Transverse colon (tissue), 4 donors: Measurements from ENCODE around the gene PIGO. TPM values are rescaled to one million over a fixed set of nuclear protein-coding genes. Genes with fewer than 3 reads are reported as not detected.

Source experiments
- DNase-seq: peaks from one replicate; pipeline ENCODE4 v3.0.0-alpha.2; 2019
- H3K27ac ChIP-seq, 4 donors: fragments of 200-600 bp; sonication (generic); 2 replicates each; pipeline ENCODE4 v1.5.1; 2016 to 2018; ENCODE audit warnings: inconsistent platforms in 4 of 4
- H3K27me3 ChIP-seq: fragments of 200-600 bp; sonication (generic); 2 replicates; pipeline ENCODE4 v1.5.1; 2017; ENCODE audit warnings: inconsistent platforms
- H3K36me3 ChIP-seq, 4 donors: fragments of 200-600 bp; sonication (generic); 2 replicates each; pipeline ENCODE4 v1.5.1; 2017 to 2019; ENCODE audit warnings: inconsistent platforms in 4 of 4
- H3K4me1 ChIP-seq, 4 donors: fragments of 200-600 bp; sonication (generic); 2 replicates each; pipeline ENCODE4 v1.5.1; 2017 to 2020; ENCODE audit warnings: inconsistent platforms in 4 of 4
- H3K4me3 ChIP-seq, 4 donors: fragments of 200-600 bp; sonication (generic); 1 replicate in 1 of 4; 2 replicates in 3 of 4; pipeline versions ENCODE4 v1.5.1 to v1.6.1; 2017 to 2019; ENCODE audit warnings: inconsistent platforms in 4 of 4
- H3K9me3 ChIP-seq, 2 donors: fragments of 200-600 bp; sonication (generic); 2 replicates each; pipeline ENCODE4 v1.5.1; 2017 to 2019; ENCODE audit warnings: inconsistent platforms in 2 of 2
- CTCF ChIP-seq, 5 experiments: fragments of 200-600 bp in 3 of 5; fragments of 450-650 bp in 2 of 5; sonication (generic) in 3 of 5; IDR thresholded peaks; 1 replicate in 2 of 5; 2 replicates in 3 of 5; pipeline ENCODE4 v1.5.1; 2016 to 2017; ENCODE audit warnings: antibody characterized with exemption in 5 of 5, inconsistent platforms in 3 of 5, mild to moderate bottlenecking in 2 of 5, moderate library complexity in 1 of 5
- EP300 ChIP-seq: sonication (generic); formaldehyde crosslinking; IDR thresholded peaks from one replicate; pipeline ENCODE4 v1.6.1; 2017; ENCODE audit warnings: antibody characterized with exemption, low read depth
- POLR2A ChIP-seq: fragments of 450-650 bp; IDR thresholded peaks from one replicate; pipeline ENCODE4 v1.6.1; 2016; ENCODE audit warnings: antibody characterized with exemption, mild to moderate bottlenecking, moderate library complexity
- POLR2AphosphoS5 ChIP-seq, 3 donors: sonication (generic); formaldehyde crosslinking; IDR thresholded peaks; one replicate each; pipeline ENCODE4 v1.6.1; 2016; ENCODE audit warnings: antibody characterized with exemption in 3 of 3
- WGBS, 2 donors: methylation state at CpG; one replicate each; pipeline ENCODE4 v1.1.5; 2018; ENCODE audit warnings: low coverage in 1 of 2; 5-methylcytosine and 5-hydroxymethylcytosine counted together
- in situ Hi-C, 4 donors: fragments of 200-750 bp; cut with MboI; loops; one replicate each; pipeline versions ENCODE4 v1.15.0 to v1.15.1; 2017; ENCODE audit warnings: low sequenced_read_pairs in 3 of 4, low pct_ligation_motif_present in 1 of 4, low pct_unique_long_range_greater_than_20kb in 1 of 4
- intact Hi-C: fragments of 100-400 bp; cut with DNase I; formaldehyde crosslinking; loops from one replicate; pipeline ENCODE4 v1.15.1; 2023; ENCODE audit warnings: low total_unique reads
- total RNA-seq, 4 donors: library from RNA; depleted of rRNA; stranded (reverse); fragments of >200 nt; gene quantifications; one replicate each; pipeline ENCODE4 v1.1.0, GENCODE V29; 2016

PIGO gene
- total RNA-seq, 4 donors from 2014 or later: 19.1 to 50.1 (median 24.8) TPM

DNA sequence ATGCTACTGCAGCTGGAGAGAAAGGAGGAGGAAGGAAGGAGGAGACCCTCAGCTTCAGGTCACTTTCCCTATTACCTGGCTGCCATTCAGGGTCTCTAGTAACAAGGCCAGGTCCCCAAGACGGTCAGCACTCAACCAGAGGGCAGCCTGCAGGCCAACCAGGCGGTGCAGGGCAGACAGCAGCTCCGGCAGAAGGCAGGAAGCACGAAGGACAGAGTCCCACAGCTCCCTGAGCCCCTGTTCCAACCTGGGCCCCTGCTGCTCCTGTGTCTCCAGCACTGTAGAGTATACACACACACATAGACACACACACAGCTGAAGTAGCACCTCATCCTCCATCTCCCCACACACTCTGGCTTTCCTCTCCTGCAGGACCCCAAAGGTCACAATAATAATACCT lies 18.3 kb downstream of the PIGO start:
- Histone ChIP-seq H3K4me3 (no peak overlapping the region), H3K9me3 (no peaks in the 10 kb centered on the region), H3K27ac (no peak overlapping the region), H3K36me3 (no peaks in the 10 kb centered on the region), H3K27me3 (no peaks in the 10 kb centered on the region), H3K4me1 (peaks cover 5 to 22% (median 15%) of the 10 kb centered on the region in 4 donors)
- intact Hi-C loops: no loop called here
- DNase-seq: no peak
- WGBS, 2 donors: 96% methylated on average over 4 of the region's 4 CpGs; no CpG with 5 or more reads in 1 of the 2 donors
- TF ChIP-seq EP300: no peak
- no peak for TF ChIP-seq POLR2A
- no peak for TF ChIP-seq POLR2AphosphoS5 (IDR thresholded peaks at IDR 0.05)
- no peak for TF ChIP-seq CTCF (IDR thresholded peaks at IDR 0.05)
- in situ Hi-C loops: no loop called here

DNA sequence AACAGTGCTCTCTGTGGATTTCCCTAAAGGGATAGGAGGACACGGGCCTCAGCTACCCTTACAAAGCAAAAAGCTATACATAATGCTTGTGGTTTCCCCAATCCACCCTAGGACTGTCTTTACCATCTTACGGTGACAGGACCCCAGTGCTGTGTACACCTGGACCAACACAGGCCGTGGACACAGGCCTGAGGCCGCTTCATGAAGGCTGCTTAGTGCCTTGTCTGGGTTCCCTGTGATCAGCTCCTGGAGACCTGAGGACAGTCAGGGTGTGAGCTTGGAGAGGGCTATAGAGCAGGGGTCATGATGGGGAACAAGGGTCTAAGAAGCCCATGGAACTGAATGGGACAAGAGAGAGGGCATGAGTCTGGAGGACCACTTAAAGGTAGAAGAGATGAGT lies 19.5 kb downstream of the PIGO start:
- no peaks in the 10 kb centered on the region for H3K9me3 ChIP-seq
- no peaks in the 10 kb centered on the region for H3K36me3 ChIP-seq
- in situ Hi-C loops: no loop called here
- peaks cover 5 to 25% (median 15%) of the 10 kb centered on the region in 4 donors for H3K4me1 ChIP-seq
- H3K27me3 ChIP-seq: no peaks in the 10 kb centered on the region
- no peak for DNase-seq
- intact Hi-C loops: no loop called here
- 92% methylated on average over 4 of the region's 4 CpGs; no CpG with 5 or more reads in 1 of the 2 donors for WGBS, 2 donors
- no peak overlapping the region for H3K27ac ChIP-seq
- H3K4me3 ChIP-seq: no peak overlapping the region
- TF ChIP-seq POLR2AphosphoS5 (IDR thresholded peaks at IDR 0.05) (no peak), EP300 (no peak), CTCF (IDR thresholded peaks at IDR 0.05) (no peak), POLR2A (no peak)

- Histone ChIP-seq H3K27me3 (no peaks in the 10 kb centered on the region), H3K9me3 (no peaks in the 10 kb centered on the region), H3K4me3 (no peak overlapping the region), H3K27ac (no peak overlapping the region), H3K4me1 (peaks cover 10 to 29% (median 22%) of the 10 kb centered on the region in 4 donors), H3K36me3 (no peaks in the 10 kb centered on the region)
- intact Hi-C loops (no loop called here), in situ Hi-C loops (no loop called here)
- TF ChIP-seq POLR2AphosphoS5 (IDR thresholded peaks at IDR 0.05) (no peak), EP300 (no peak), CTCF (IDR thresholded peaks at IDR 0.05) (no peak), POLR2A (no peak)
- DNase-seq: no peak
- 98% methylated on average over 4 of the region's 4 CpGs; no CpG with 5 or more reads in 1 of the 2 donors for whole genome bisulfite sequencing, 2 donors
Measured at GRCh38 chr9:35075358-35075757, 21.0 kb downstream of the PIGO start.

DNA sequence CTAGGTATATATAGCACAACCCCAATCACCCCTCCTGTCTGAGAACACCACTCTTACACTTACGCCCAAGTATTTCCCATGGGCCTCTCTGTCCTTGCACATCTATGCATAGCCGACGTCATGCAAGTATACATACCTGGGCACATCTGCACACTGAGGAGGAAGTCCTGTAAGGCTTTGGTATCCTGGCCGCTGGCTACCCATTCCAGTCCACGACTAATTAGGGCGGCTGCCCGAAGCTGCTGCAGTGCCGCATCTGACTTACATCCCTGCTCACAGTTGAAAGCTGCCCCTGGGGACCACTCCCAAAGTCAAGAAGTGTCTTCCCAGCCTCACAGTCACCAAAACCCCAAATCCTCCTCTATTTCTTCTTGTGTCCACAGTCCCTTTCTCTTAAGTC lies 21.6 kb downstream of the PIGO start:
- Histone ChIP-seq H3K36me3 (no peaks in the 10 kb centered on the region), H3K9me3 (no peaks in the 10 kb centered on the region), H3K27ac (no peak overlapping the region), H3K4me3 (no peak overlapping the region), H3K27me3 (no peaks in the 10 kb centered on the region), H3K4me1 (peaks cover 16 to 33% (median 26%) of the 10 kb centered on the region in 4 donors)
- DNase-seq: no peak
- in situ Hi-C loops: no loop called here
- WGBS, 2 donors: 90 to 96% methylated on average over 4 to 8 of the region's 8 CpGs
- TF ChIP-seq EP300 (no peak), POLR2AphosphoS5 (IDR thresholded peaks at IDR 0.05) (no peak), CTCF (IDR thresholded peaks at IDR 0.05) (no peak), POLR2A (no peak)
- intact Hi-C loops: no loop called here
